Measurements from ENCODE around the gene ATP10D.
"Not testable (repeated sequence)": the region's sequence is repeated elsewhere in the genome, so short reads cannot be mapped to it uniquely, and the experiment has no call there.

The ATP10D gene

DNA sequence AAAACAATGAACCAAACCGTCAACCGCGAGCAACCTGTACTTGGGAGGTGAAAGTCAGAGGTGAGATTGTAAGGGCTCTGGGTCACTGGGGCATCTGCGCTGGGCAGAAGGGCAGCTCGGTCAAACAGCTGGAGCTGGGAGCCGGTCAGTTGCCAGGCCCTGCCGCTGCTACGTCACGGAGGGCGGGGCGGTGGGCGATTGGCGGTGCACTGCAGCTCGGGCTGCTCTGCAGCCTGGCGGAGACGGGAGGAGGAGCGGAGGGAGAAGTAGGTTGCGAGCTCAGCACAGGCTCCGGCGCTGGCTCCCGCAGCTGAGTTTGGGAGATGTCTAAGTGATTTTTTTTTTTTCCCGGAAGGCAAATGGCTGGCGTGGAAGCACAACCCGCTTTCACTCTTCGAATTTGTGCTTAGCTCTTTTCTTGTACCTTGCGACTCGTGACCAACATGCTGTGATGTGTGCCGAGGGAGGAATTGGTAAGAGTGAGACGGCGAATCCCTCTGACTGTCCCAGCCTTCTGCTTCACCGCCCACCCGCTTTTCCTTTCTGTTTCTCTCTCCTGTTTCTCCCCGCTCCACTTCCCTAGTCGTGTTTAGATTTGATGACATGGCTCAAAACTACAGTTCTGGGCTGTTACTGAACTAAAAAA, at the start of gene ATP10D:
Gene ATP10D, plus strand, starts transcription at position 229 of the 646 bp plus-strand sequence. CDS start 27,266 bp downstream, outside the sequence.
- DNase-seq (ENCODE audit: low read depth in 3 of 3) = peak; percentile 42 to 47 (median 46)

DNA sequence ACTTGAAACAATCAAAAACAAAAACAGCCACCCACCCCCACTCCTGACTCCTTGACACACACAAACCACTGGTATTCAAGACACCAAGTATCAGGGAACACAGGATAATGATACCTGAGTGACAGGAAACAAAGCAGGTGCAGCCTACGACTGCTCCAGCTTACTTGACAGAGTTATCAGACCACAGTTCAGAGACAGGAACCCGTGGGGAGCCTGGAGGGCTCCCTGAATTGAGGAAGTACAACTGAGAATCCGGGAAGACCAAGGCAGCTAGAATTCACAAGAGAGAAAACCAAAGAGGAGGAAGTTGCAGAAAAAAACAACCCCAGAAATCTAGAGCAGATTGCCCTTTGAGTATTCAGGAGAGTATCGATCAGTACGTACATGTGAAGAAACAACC, 42.1 kb upstream of the ATP10D start:
- DNase-seq (ENCODE audit: low read depth in 3 of 3) = no peak

DNA sequence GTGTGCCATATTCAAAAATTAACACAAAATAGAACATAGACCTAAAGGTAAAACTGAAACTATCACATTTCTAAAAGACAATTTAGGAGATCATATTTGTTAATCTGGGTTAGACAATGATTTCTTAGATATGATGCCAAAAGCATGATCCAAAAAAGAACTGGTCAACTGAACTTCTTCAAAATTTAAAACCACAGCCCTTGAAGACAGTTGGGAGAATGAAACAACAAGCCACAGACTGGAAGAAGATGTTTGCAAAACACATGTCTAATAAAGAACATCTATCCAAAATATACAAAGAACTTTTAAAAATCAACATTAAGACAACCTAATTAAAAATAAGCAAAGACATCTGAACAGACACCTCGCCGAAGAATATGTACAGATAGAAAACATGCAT, 41.0 kb upstream of the ATP10D start:
- no peak for DNase-seq (ENCODE audit: low read depth in 3 of 3)

DNA sequence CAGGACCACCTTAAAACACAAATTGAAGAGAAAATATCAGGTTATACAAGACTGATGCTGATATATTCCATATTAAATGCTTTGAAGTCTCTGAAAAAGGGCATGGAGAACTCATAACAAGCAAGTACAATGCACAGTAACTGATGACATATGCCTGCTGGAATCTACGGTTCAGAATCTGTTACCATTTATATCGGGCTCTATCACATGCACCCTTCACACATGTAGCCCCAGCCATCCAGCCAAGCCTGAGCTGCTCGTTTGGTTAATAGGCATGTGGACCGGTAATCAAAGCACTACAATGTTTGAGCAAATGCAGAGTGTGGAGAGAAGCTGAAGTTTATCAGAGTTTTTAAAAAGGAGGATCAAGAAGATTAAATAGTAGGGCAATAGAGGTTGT, 33.4 kb upstream of the ATP10D start:
- no peak for DNase-seq (ENCODE audit: low read depth in 3 of 3)

DNA sequence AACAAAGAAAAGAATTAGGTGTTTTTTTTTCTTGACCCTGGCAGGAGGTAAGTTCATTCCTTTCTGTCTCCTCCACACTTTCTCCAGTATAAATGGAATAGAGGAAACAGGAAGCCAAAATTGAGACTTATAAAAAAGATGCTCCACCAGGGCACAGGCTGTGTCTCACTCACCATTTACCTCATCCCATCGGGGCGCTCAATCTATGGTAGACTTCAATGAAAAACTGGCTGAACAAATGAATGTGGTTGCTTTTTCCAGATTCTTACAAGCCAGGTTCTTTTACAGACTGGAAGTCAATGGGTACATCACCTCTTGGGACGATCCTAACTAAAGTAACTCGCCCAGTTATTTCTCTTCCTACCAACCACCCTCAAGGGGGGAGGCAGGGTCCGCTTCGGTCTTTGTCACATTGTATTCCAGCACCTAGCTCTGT, 22.3 kb upstream of the ATP10D start:
- no peak for DNase-seq (ENCODE audit: low read depth in 3 of 3)

DNA sequence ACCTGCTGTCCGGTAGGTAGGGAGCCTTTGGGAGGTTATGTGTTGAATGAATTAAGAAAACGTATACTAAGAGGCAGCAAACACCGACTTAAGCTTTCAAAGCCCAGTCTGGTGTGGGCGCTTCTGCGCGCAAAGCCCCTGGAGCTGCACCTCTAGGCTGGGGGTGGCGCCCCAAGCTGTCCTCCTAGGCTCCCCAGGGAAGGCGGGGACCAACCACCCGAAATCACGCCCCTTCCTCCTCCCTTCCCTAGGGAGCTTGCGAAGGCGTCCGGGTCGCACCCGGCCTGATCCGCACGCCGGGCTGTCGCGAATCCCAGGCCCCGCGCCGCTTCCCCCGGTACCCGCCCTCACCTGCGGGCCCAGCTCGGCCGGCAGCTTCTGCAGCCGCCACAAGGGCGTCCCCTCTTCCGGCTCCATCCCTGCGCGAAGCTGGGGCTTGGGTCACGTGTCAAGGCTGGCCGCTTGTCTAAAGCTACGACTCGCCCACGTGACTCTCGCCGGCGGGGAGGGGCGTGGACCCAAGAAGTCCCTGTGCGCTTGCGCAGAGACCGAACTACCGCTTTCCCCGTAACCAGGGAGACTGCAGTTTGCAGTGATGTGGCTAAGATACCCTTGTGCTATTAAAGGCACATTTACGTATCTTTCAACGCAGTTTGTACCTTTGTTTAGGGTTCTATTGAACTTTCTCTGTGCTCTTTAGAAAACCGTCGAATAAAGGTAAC, 21.7 kb upstream of the ATP10D start, which contains the start of gene COMMD8:
Gene COMMD8, minus strand, starts transcription at position 468 of the 722 bp plus-strand sequence. Its CDS starts 51 bp downstream, at position 417.
- peak; percentile 94 to 95 (median 94) for DNase-seq (ENCODE audit: low read depth in 3 of 3)

DNA sequence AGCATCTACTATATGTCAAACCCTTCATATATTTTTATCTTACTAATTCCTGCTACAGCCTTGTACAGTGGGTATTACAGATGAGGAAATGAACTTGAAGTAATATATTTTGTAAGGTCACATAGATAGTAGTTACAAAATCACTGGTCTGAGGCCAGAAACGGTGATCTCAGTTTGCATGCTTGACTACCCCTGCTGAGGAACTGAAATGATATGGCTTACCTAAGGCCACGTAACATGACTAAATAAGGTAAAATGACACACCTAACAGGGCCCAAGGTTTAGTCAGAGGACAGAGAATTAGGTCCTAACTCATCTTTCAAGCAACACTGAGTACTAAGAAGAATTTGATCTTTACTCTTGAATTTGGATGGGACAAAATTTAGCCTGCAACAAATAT, 20.1 kb upstream of the ATP10D start:
- no peak for DNase-seq (ENCODE audit: low read depth in 3 of 3)

DNA sequence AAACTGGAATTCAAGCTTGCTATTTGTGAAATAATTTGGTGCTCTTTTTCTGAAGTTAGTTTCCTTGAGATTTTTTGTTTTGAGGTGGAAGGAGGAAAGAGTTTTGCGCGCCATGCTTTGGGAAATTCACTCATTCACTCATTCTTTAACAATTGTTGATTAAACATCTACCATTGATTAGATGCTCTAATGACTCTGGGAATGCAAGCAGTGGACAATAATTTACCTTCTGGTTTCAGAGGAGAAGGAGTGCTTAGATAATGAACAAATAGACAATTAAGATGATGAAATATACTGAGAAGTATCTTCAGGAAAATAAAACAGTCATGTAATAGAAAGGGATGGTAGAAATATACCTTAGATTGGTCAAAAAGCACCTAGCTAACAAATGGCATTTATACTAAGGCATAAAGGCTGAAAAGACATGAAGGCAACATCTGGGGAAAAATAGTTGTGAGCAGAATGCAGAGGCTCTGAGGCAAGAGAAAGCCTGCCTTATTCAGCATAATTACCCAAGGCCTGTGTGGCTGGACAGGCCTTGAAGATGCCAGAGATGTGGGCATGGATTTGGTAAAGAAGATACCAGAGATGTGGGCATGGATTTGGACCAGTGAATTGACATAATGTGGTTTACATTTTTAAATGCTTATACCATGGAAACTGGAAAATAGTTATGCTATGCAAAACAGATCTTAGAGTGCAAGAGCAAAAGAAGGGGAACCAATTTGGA, 18.9 kb upstream of the ATP10D start:
- DNase-seq (ENCODE audit: low read depth in 3 of 3) = no peak

DNA sequence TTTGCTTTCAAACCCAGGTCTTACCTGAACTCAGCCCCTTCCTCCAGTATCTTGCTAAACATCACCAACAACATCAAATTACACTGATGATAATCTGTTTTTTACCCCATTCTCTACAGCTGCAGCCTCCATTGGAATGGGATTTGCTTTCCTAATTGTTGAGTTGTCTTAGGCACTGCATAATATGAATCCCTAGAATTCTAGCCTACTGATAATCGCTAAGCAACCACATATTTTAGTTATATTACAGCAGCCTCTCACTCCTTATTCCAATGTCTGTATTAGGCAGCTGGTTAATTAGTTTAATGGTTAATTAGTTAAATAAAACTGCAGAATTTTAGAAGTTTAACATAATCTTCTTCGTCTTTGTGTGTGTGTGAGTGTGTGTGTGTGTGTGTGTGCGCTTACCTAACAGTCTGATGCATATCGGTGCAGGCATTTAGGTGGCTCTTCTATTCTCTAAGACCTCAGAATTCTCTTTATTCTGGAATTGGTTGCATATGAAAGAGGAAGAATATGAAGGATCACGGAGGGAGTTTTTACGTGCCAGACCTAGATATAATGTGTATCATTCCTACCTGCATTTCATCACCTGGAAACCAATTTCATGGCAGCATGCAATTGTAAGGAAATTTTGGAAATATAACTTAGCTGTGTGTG, 16.2 kb upstream of the ATP10D start:
- no peak for DNase-seq (ENCODE audit: low read depth in 3 of 3)

DNA sequence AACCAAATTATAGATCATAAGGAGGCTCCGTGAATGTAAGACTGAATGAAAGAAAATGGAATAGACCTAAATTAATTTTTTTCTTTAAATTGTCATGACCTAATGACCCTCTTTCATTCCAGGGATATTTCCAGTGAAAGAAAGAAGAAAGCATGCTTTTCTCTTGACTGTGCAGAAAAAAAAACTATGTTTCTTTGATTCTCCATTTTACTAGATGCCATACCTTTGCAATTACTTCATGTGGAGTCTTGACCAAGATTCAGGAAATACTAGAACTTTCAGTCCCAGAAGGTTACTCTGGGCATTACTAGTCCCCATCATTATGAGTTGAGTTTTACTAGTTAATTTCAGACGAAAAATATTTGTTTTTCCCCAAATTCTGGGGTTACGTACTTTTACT, 15.1 kb upstream of the ATP10D start:
- no peak for DNase-seq (ENCODE audit: low read depth in 3 of 3)

DNA sequence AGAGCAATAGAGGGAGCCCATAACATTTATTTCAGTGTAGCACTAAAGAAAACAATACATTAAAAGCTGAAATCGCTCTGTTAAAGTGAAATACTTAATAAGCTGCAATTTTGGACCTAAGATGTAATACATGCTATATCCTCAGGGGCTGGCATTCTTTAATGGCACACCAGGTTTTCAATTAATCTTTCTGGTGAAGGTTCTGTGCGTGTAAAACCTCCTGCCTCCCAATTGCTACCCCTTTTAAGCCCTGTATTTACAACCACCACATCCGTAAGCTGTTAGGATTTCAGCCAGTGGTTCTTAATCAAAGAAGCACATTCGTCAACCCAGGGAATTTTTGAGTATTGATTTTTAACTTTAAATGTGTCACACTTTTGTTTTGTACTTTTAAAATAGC, 14.0 kb upstream of the ATP10D start:
- no peak for DNase-seq (ENCODE audit: low read depth in 3 of 3)

DNA sequence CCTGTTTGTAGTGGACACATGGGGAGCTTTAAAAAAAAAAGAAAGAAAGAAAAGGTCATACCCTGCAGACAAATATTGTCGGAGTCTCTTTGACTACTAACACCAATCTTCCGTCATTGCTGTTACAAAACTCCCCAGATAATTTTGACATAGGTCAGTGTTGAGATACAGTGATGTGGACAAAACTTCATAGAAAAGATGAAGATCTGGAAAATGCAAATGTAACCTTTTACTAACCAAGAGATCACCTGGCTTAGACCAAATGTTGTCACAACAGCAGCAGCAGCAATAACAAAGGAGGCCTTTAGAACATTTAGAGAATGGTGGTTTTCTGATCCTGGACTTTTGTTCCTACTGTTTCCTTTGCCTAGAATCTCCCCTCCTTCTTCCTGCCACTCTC, 13.5 kb upstream of the ATP10D start:
- no peak for DNase-seq (ENCODE audit: low read depth in 3 of 3)

DNA sequence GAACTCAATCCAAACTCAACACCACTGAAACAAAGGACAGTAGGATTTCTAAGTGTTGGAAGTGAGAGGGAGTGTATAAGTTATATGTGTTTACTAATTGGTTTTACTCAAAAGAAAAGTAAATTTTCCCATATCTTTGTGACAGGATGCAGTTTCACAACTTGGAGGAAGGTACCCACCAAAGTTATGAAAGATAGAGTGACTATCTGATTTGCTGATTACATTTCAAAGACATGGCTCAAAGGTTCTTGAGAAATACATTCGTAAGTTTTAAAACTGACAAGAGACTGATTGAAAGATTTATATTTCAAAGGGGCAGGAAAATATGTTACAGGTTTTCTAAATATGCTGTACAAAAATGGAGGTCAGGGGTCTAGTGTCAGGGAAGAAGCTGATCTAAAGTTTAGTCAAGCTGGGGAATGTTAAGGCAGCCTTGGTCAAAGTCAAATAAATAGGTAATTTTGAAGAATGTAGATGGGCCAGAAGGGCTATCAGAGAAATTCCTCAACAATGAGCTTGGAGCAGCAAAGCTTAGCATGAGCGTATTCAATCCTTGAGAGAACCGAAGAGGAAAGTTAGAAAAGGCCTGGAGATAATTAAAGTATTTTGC, 11.8 kb upstream of the ATP10D start:
- DNase-seq (ENCODE audit: low read depth in 3 of 3) = no peak

DNA sequence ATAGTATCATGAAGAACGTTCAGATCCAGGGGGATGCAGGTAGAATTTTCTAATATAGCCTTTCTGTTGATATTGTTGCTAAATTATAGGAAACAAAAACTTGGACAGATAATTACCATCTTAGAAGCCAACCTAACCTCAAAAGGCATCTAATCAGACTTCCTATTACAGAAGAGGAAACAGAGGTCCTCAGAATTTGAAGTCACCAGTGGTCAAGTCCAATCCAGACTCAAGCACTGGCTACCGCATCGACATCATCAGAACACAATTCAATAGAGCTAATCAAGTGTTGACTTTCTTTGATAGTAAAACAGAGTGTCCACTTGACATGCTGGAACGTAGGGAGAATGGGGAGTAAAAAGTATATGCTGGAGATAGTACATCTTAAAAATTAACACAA, 10.3 kb upstream of the ATP10D start:
- no peak for DNase-seq (ENCODE audit: low read depth in 3 of 3)

DNA sequence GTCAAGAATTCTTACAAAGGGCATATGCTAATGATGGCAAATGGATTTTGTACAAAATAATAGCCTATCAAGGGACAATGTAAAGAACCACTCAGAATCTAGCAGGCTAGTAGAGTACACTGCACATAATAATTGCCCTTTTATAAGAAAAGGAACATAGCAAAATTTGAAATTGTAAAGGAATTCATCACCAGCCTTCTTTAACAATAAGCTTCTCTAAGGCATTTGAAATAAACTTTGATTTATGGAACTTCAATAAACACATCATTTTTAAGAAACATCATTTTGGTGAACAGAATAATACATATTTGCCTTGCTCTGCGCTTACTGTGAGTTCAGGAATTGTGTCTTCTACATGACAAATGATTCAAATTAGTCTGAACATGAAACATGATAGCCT, 9.7 kb upstream of the ATP10D start:
- DNase-seq (ENCODE audit: low read depth in 3 of 3) = no peak

DNA sequence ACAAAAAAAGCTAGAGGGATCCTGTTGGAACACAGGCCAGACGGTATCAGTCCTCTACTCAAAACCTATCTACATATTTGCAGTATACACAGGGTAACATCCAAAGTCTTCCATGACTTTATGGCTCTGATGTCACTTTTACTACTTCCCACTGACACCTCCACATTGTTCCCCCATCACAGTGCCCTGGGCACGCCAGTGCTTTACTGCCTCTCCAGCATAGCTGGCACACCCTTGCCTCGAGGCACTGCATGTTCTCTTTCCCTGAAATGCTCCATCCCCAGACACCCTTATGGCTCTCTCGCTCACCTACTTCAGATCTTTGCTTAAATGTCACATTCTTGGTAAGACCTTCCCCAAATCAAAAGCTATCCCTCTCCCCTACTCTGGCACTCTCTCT, 6.3 kb upstream of the ATP10D start:
- DNase-seq (ENCODE audit: low read depth in 3 of 3) = no peak

DNA sequence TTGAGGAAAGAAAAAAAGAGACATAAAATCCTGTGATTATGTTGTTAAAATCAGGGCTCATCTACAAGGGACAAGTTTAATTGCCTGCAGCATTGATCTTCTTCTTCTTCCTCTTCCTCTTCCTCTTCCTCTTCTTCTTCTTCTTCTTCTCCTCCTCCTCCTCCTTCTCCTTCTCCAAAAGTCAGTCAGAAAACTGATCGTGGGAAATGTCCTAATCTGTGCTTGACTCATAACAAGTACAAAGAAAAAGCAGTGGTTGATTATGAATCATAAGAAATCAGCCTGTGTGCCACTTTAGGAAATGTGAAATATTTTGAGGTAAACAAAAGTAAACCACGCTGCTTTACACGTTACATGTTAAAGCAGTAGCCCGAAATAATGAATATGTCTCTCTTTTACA, 2.7 kb upstream of the ATP10D start:
- DNase-seq (ENCODE audit: low read depth in 3 of 3) = no peak

DNA sequence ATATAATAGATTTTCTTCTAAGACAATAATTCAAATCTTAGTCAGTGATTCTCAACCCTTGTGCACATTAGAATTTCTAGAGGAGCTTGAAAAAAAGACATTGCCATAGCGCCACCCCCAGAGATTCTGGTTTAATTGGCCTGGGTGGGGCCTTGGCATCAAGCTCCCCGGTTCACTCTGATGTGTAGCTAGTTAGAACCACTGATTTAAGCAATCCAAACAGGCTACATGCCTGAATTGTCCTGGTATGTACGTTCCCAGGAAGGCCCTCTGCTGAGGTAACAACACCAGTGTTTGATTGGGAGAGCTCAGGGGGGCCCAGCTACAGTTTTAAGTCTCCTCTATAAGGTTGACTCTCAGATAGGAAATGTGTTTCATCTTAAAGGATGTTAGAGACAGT, 1.3 kb upstream of the ATP10D start:
- no peak for DNase-seq (ENCODE audit: low read depth in 3 of 3)

DNA sequence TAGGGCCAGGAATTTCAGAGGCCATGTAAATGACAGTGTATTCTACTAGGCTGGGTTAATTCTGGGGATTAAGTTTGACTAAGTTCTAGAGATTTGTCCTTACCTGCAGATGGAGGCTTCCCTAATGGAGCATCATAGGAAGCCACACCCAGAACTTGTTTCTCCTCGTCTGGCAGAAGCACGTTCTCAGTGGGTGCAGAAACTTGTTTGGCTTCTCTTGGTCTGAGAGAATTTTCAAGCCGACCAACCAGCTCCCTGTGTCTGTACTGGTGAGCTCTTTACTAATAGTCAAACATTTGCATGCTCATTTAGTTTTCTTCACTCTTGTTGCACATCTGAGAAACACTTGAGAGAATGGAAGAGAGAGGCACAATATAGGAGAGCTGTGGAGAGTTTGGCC, 907 bp upstream of the ATP10D start:
- no peak for DNase-seq (ENCODE audit: low read depth in 3 of 3)

DNA sequence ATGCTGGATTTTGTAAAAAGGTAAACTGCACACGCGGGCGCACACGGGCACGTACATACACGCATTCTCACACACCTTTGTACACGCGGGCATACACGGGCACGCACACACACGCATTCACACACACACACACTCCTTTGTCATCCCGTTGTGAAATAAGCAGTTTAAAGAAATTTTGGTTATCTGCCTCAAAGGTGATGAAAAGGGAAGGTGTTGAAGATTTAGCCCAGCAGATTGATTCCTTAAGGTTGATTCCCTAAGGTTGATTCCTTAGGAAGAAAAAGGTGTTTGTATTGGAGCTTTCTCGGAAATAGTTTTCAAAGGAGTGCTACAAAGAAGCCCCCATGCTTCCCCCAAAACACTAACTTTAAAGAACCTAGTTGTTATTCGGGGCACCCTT, 693 bp downstream of the ATP10D start:
- DNase-seq (ENCODE audit: low read depth in 3 of 3) = no peak

DNA sequence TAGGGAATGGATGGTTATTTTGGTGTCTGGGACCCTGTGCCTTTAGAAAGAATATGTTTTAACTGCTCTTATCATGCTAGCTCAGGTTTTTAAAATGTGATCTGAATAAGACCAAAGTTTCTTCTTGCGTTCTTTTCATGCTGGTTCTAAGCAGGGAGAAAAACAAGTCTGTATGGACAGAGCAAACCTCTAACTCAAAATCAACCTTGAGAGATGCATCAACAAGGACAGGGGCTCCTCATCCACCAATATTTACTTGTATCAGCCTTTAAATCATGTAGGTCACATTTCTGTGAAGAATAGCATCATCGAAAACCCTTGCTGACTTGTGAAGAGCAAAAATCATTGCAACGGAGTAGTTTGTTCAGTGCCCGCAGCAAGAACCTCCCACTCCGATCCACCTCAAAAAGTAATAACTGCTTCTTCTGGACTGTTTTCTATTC, 1.2 kb downstream of the ATP10D start:
- DNase-seq (ENCODE audit: low read depth in 3 of 3) = no peak

DNA sequence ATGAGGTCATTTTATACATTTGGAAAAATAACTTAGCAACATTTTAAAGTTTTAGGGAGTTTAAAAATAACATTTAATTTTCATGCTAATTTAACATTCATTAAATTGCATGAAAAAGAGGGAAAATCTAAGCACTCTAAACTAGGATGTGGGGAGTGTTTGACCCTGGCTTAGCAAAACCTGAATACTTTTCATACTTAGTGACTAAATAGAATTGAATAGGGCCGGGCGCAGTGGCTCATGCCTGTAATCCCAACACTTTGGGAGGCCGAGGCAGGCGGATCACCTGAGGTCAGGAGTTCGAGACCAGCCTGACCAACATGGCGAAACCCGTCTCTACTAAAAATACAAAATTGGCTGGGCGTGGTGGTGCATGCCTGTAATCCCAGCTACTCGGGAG, 1.7 kb downstream of the ATP10D start:
- DNase-seq (ENCODE audit: low read depth in 3 of 3) = not testable (repeated sequence)

Measured in stimulated activated CD4-positive, alpha-beta T cell treated with anti-CD3 and anti-CD28 coated beads, TNF-alpha, amount 100 ng/mL, for 4 hours (primary cell).